Fibroblast of lung (primary cell): ENCODE results near the gene GLDN. TPM values are rescaled to one million over a fixed set of nuclear protein-coding genes. Genes with fewer than 3 reads are reported as not detected.

ENCODE experiments used
- DNase-seq, 2 donors: peaks; one replicate each; pipeline versions ENCODE4 v3.0.0 to v3.0.0-alpha.2; 2010; ENCODE audit warnings: low read depth in 2 of 2
- H2AFZ ChIP-seq: 2 replicates; pipeline ENCODE4 v1.5.1; 2012; ENCODE audit warnings: low read length, control low read depth, inconsistent platforms
- H3K27ac ChIP-seq: 2 replicates; pipeline ENCODE4 v1.5.1; 2011; ENCODE audit warnings: low read length, control low read depth; ENCODE audit not compliant: insufficient read depth
- H3K27me3 ChIP-seq: 2 replicates; pipeline ENCODE4 v1.5.1; 2011; ENCODE audit warnings: mild to moderate bottlenecking, low read length; ENCODE audit not compliant: control insufficient read depth, insufficient read depth
- H3K36me3 ChIP-seq: 2 replicates; pipeline ENCODE4 v1.5.1; 2011; ENCODE audit warnings: low read length; ENCODE audit not compliant: control insufficient read depth, insufficient read depth
- H3K4me1 ChIP-seq: 2 replicates; pipeline ENCODE4 v1.5.1; 2011; ENCODE audit warnings: low read length; ENCODE audit not compliant: control insufficient read depth, insufficient read depth; ENCODE audit errors: extremely low read depth
- H3K4me2 ChIP-seq: 2 replicates; pipeline ENCODE4 v1.5.1; 2011; ENCODE audit warnings: low read length, control low read depth; ENCODE audit not compliant: insufficient read depth; ENCODE audit errors: extremely low read depth
- H3K4me3 ChIP-seq, 4 experiments: fragments of 200-600 bp in 1 of 4; sonication (generic) in 1 of 4; replicated peaks in 1 of 4; 2 replicates each; pipeline ENCODE4 v1.5.1; 2011 to 2016; ENCODE audit warnings: low read length in 4 of 4, low read depth in 3 of 4, mild to moderate bottlenecking in 3 of 4, control low read depth in 2 of 4, inconsistent platforms in 1 of 4, mixed read lengths in 1 of 4; ENCODE audit not compliant: insufficient read depth in 1 of 4; ENCODE audit errors: control extremely low read depth in 1 of 4
- H3K79me2 ChIP-seq: 2 replicates; pipeline ENCODE4 v1.5.1; 2012; ENCODE audit warnings: mild to moderate bottlenecking, low read length, inconsistent platforms; ENCODE audit not compliant: control insufficient read depth, insufficient read depth
- H3K9ac ChIP-seq: 2 replicates; pipeline ENCODE4 v1.5.1; 2011; ENCODE audit warnings: mild to moderate bottlenecking, low read length, control low read depth; ENCODE audit not compliant: insufficient read depth
- H3K9me3 ChIP-seq: 2 replicates; pipeline ENCODE4 v1.5.1; 2012; ENCODE audit warnings: low read depth, low read length; ENCODE audit not compliant: control insufficient read depth, insufficient read depth
- H4K20me1 ChIP-seq: 2 replicates; pipeline ENCODE4 v1.5.1; 2011; ENCODE audit warnings: low read length; ENCODE audit not compliant: control insufficient read depth, insufficient read depth; ENCODE audit errors: extremely low read depth
- CTCF ChIP-seq, 2 donors: IDR thresholded peaks in 1 of 2; conservative IDR thresholded peaks in 1 of 2; 1 replicate in 1 of 2; 2 replicates in 1 of 2; pipeline ENCODE4 v1.5.1; 2011 to 2012; ENCODE audit warnings: low read length in 2 of 2, control low read depth in 1 of 2, inconsistent platforms in 1 of 2, low read depth in 1 of 2, mild to moderate bottlenecking in 1 of 2
- EZH2 ChIP-seq: IDR thresholded peaks from 2 replicates; pipeline ENCODE4 v1.5.1; 2012; ENCODE audit warnings: low read length, control low read depth, mild to moderate bottlenecking; ENCODE audit errors: missing control alignments
- polyA plus RNA-seq, 2 donors: library from polyadenylated mRNA; depleted of rRNA in 1 of 2; stranded (reverse) in 1 of 2; unstranded in 1 of 2; fragments of >200 nt; gene quantifications; 2 replicates each; pipeline ENCODE4 v1.2.1, GENCODE V29; 2011 to 2012; ENCODE audit warnings: missing spikeins in 1 of 2
- total RNA-seq: library from RNA; depleted of rRNA; stranded (reverse); fragments of >200 nt; gene quantifications from 2 replicates; pipeline ENCODE4 v1.2.1, GENCODE V29; 2014

The GLDN gene
- total and polyA plus RNA-seq, 2 donors (not counting 1 experiment from before 2014, with no cell fraction given) = 1.8 to 50.7 TPM

GRCh38 chr15:51302480-51302879, 39.0 kb upstream of the GLDN start:
- no peak for DNase-seq
- H2AFZ ChIP-seq = no peak overlapping the region
- no peak overlapping the region for H3K27ac ChIP-seq
- H3K9me3 ChIP-seq = no peaks in the 10 kb centered on the region
- peaks cover 8% of the 10 kb centered on the region for H3K27me3 ChIP-seq
- H3K4me2 ChIP-seq = no peak overlapping the region
- TF ChIP-seq CTCF (conservative IDR thresholded peaks at IDR 0.05 in 1 of 2, IDR thresholded peaks at IDR 0.05 in 1 of 2; ENCODE audit: low read depth in 1 of 2, low read length in 2 of 2) (no peak), EZH2 (no peak)
- H3K4me1 ChIP-seq = no peaks in the 10 kb centered on the region
- H3K36me3 ChIP-seq = no peaks in the 10 kb centered on the region
- H4K20me1 ChIP-seq = no peaks in the 10 kb centered on the region
- H3K79me2 ChIP-seq = no peaks in the 10 kb centered on the region
- no peak overlapping the region for H3K4me3 ChIP-seq
- H3K9ac ChIP-seq = no peak overlapping the region

- no peak overlapping the region for H3K4me3 ChIP-seq
Observed at GRCh38 chr15:51303462-51303980, 37.9 kb upstream of the GLDN start.

GRCh38 chr15:51307325-51307724, 34.1 kb upstream of the GLDN start:
- Histone ChIP-seq H3K9me3 (no peaks in the 10 kb centered on the region), H3K9ac (no peak overlapping the region), H4K20me1 (no peaks in the 10 kb centered on the region), H3K4me3 (no peak overlapping the region), H3K4me2 (no peak overlapping the region), H3K27ac (no peak overlapping the region), H3K27me3 (peaks cover 5% of the 10 kb centered on the region), H3K79me2 (no peaks in the 10 kb centered on the region), H3K4me1 (no peaks in the 10 kb centered on the region), H3K36me3 (no peaks in the 10 kb centered on the region), H2AFZ (no peak overlapping the region)
- DNase-seq = no peak
- TF ChIP-seq EZH2 = no peak
- no peak for TF ChIP-seq CTCF (conservative IDR thresholded peaks at IDR 0.05 in 1 of 2, IDR thresholded peaks at IDR 0.05 in 1 of 2; ENCODE audit: low read depth in 1 of 2, low read length in 2 of 2)

More at GRCh38 chr15:51303462-51303980, 37.9 kb upstream of the GLDN start:
- H3K36me3 ChIP-seq = no peaks in the 10 kb centered on the region
- no peak for DNase-seq
- H3K4me2 ChIP-seq = no peak overlapping the region
- H3K27ac ChIP-seq = no peak overlapping the region
- TF ChIP-seq EZH2 = no peak
- no peak for TF ChIP-seq CTCF (conservative IDR thresholded peaks at IDR 0.05 in 1 of 2, IDR thresholded peaks at IDR 0.05 in 1 of 2; ENCODE audit: low read depth in 1 of 2, low read length in 2 of 2)
- no peaks in the 10 kb centered on the region for H3K79me2 ChIP-seq
- H4K20me1 ChIP-seq = no peaks in the 10 kb centered on the region
- H3K27me3 ChIP-seq = peaks cover 8% of the 10 kb centered on the region
- no peak overlapping the region for H3K9ac ChIP-seq
- no peaks in the 10 kb centered on the region for H3K9me3 ChIP-seq
- no peaks in the 10 kb centered on the region for H3K4me1 ChIP-seq
- H2AFZ ChIP-seq = no peak overlapping the region
